Muscle layer of colon (tissue), 2 donors: ENCODE data around the gene INTS7.
A peak's percentile ranks its signal among the peaks of the same experiment; 100 is the strongest.

Experiments
- H3K27ac ChIP-seq: one replicate; pipeline ENCODE4 v1.7.0; 2013; ENCODE audit warnings: low read depth, mild to moderate bottlenecking, low read length, moderate library complexity
- H3K27me3 ChIP-seq, 2 donors: one replicate each; pipeline ENCODE4 v1.7.0; 2013; ENCODE audit warnings: low read length in 2 of 2, mild to moderate bottlenecking in 2 of 2; ENCODE audit not compliant: insufficient read depth in 2 of 2, control insufficient read depth in 1 of 2
- H3K36me3 ChIP-seq: one replicate; pipeline ENCODE4 v1.7.0; 2013; ENCODE audit warnings: mild to moderate bottlenecking, low read length; ENCODE audit not compliant: insufficient read depth
- H3K4me1 ChIP-seq: one replicate; pipeline ENCODE4 v1.7.0; 2013; ENCODE audit warnings: mild to moderate bottlenecking, low read length; ENCODE audit not compliant: insufficient read depth
- H3K4me3 ChIP-seq, 2 donors: one replicate each; pipeline ENCODE4 v1.7.0; 2013; ENCODE audit warnings: low read length in 2 of 2, low read depth in 1 of 2, mild to moderate bottlenecking in 1 of 2, moderate library complexity in 1 of 2
- H3K9ac ChIP-seq: one replicate; pipeline ENCODE4 v1.7.0; 2013; ENCODE audit warnings: low read length
- H3K9me3 ChIP-seq: one replicate; pipeline ENCODE4 v1.7.0; 2013; ENCODE audit warnings: mild to moderate bottlenecking, low read length
- donor health status: abdominal sarcoma.
- donor health status: Adenocarcinoma of cecum.

INTS7 gene

GRCh38 chr1:212035123-212035834 lies at the start of gene INTS7, which contains the start of gene DTL:
TSS of gene INTS7 (minus strand) at chr1:212035557. CDS start at chr1:212035437, 120 bp downstream.
TSS of gene DTL (plus strand) at chr1:212035748. CDS start at chr1:212035891, 143 bp downstream.
- H3K4me1 ChIP-seq = no peaks in the 10 kb centered on the region
- no peaks in the 10 kb centered on the region for H3K27me3 ChIP-seq
- H3K27ac ChIP-seq = peak within 1 kb of the TSS; percentile 90
- peak within 1 kb of the TSS; percentile 25 for H3K9ac ChIP-seq
- no peaks in the 10 kb centered on the region for H3K36me3 ChIP-seq
- H3K9me3 ChIP-seq = no peaks in the 10 kb centered on the region
- peak within 1 kb of the TSS; percentile 47 to 76 for H3K4me3 ChIP-seq

- Histone ChIP-seq H3K9me3 (no peaks in the 10 kb centered on the region), H3K36me3 (no peaks in the 10 kb centered on the region)
These were observed 47.5 kb upstream of the INTS7 start for GRCh38 chr1:212082765-212083406.

GRCh38 chr1:212078826-212079225 lies 43.5 kb upstream of the INTS7 start:
- no peak overlapping the region for H3K9ac ChIP-seq
- H3K4me1 ChIP-seq = peaks cover 6% of the 10 kb centered on the region
- H3K9me3 ChIP-seq = no peaks in the 10 kb centered on the region
- H3K27me3 ChIP-seq = no peaks in the 10 kb centered on the region
- no peak overlapping the region for H3K27ac ChIP-seq
- no peaks in the 10 kb centered on the region for H3K36me3 ChIP-seq
- H3K4me3 ChIP-seq = no peak overlapping the region

More at GRCh38 chr1:212082765-212083406, 47.5 kb upstream of the INTS7 start:
- Histone ChIP-seq H3K9ac (no peak overlapping the region), H3K27ac (no peak overlapping the region), H3K4me1 (peaks cover 6% of the 10 kb centered on the region), H3K4me3 (no peak overlapping the region), H3K27me3 (no peaks in the 10 kb centered on the region)

GRCh38 chr1:212077028-212077427 lies 41.7 kb upstream of the INTS7 start:
- H3K4me1 ChIP-seq = peaks cover 6% of the 10 kb centered on the region
- H3K36me3 ChIP-seq = no peaks in the 10 kb centered on the region
- no peak overlapping the region for H3K9ac ChIP-seq
- no peaks in the 10 kb centered on the region for H3K9me3 ChIP-seq
- H3K4me3 ChIP-seq = no peak overlapping the region
- no peaks in the 10 kb centered on the region for H3K27me3 ChIP-seq
- no peak overlapping the region for H3K27ac ChIP-seq

GRCh38 chr1:212074856-212075255 lies 39.5 kb upstream of the INTS7 start:
- Histone ChIP-seq H3K4me3 (no peak overlapping the region), H3K27me3 (no peaks in the 10 kb centered on the region), H3K4me1 (peaks cover 3% of the 10 kb centered on the region), H3K36me3 (no peaks in the 10 kb centered on the region), H3K9me3 (no peaks in the 10 kb centered on the region), H3K27ac (no peak overlapping the region), H3K9ac (no peak overlapping the region)

GRCh38 chr1:212074313-212074712 lies 39.0 kb upstream of the INTS7 start:
- Histone ChIP-seq H3K9me3 (no peaks in the 10 kb centered on the region), H3K4me3 (no peak overlapping the region), H3K36me3 (no peaks in the 10 kb centered on the region), H3K27ac (no peak overlapping the region), H3K27me3 (no peaks in the 10 kb centered on the region), H3K4me1 (no peaks in the 10 kb centered on the region), H3K9ac (no peak overlapping the region)

GRCh38 chr1:212073490-212073889 lies 38.1 kb upstream of the INTS7 start:
- H3K4me3 ChIP-seq = no peak overlapping the region
- no peaks in the 10 kb centered on the region for H3K36me3 ChIP-seq
- H3K9ac ChIP-seq = no peak overlapping the region
- H3K9me3 ChIP-seq = no peaks in the 10 kb centered on the region
- no peaks in the 10 kb centered on the region for H3K4me1 ChIP-seq
- H3K27ac ChIP-seq = no peak overlapping the region
- H3K27me3 ChIP-seq = no peaks in the 10 kb centered on the region

GRCh38 chr1:212072047-212072446 lies 36.7 kb upstream of the INTS7 start:
- no peak overlapping the region for H3K27ac ChIP-seq
- H3K4me3 ChIP-seq = no peak overlapping the region
- H3K36me3 ChIP-seq = no peaks in the 10 kb centered on the region
- H3K4me1 ChIP-seq = no peaks in the 10 kb centered on the region
- H3K9ac ChIP-seq = no peak overlapping the region
- H3K9me3 ChIP-seq = no peaks in the 10 kb centered on the region
- no peaks in the 10 kb centered on the region for H3K27me3 ChIP-seq

- Histone ChIP-seq H3K36me3 (no peaks in the 10 kb centered on the region), H3K9ac (no peak overlapping the region), H3K4me1 (no peaks in the 10 kb centered on the region), H3K27me3 (no peaks in the 10 kb centered on the region), H3K4me3 (no peak overlapping the region), H3K27ac (no peak overlapping the region), H3K9me3 (no peaks in the 10 kb centered on the region)
These were observed 35.5 kb upstream of the INTS7 start for GRCh38 chr1:212070720-212071302.

GRCh38 chr1:212067787-212068186 lies 32.4 kb upstream of the INTS7 start:
- Histone ChIP-seq H3K27ac (no peak overlapping the region), H3K36me3 (no peaks in the 10 kb centered on the region), H3K4me3 (no peak overlapping the region), H3K9me3 (no peaks in the 10 kb centered on the region), H3K27me3 (no peaks in the 10 kb centered on the region), H3K9ac (no peak overlapping the region), H3K4me1 (no peaks in the 10 kb centered on the region)

GRCh38 chr1:212062832-212063438 lies 27.6 kb upstream of the INTS7 start:
- no peaks in the 10 kb centered on the region for H3K4me1 ChIP-seq
- H3K9ac ChIP-seq = no peak overlapping the region
- H3K27ac ChIP-seq = no peak overlapping the region
- H3K27me3 ChIP-seq = no peaks in the 10 kb centered on the region
- no peaks in the 10 kb centered on the region for H3K36me3 ChIP-seq
- no peak overlapping the region for H3K4me3 ChIP-seq
- no peaks in the 10 kb centered on the region for H3K9me3 ChIP-seq
